ENCODE data around the gene ROBO2.

Gene ROBO2

DNA sequence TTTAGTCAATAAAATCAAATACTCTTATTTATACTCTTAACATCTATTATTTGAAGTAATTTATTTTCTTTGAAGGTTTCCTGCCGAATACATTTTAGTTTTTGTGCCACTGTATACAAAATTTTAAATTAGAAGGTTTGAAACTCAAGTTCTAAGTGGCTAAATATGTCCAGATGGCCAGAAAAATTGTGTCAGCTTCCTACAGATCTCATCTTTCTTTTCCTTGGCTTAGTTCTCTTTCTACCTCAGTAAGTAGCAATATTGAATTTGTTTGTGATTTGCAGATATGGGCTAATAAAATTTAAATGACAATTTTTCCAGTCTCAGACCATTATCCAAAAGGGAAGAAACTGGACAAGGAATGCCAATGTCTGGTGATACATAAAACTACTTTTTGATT lies 452.1 kb downstream of the ROBO2 start:
- no peak for DNase-seq (ENCODE audit: low read depth)

DNA sequence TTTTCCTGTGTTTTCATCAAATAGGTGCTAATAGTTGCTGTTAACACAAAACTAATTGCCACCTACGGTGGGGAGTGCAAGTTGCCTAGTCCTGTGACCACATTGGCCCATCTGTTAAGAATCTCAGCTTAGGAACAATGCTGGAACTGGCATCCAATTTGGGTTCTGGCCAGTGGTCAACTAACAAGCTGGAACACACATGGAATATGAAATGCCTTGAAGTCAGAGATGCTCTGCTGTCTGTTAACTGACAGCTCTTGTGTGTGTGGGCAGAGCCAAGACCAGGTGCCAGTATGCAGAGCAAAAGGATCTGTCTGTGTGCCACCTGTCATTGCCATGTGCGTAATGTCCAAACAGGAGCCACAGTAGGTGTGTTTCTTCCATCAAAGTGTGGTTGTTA lies 460.8 kb downstream of the ROBO2 start:
- no peak for DNase-seq (ENCODE audit: low read depth)

DNA sequence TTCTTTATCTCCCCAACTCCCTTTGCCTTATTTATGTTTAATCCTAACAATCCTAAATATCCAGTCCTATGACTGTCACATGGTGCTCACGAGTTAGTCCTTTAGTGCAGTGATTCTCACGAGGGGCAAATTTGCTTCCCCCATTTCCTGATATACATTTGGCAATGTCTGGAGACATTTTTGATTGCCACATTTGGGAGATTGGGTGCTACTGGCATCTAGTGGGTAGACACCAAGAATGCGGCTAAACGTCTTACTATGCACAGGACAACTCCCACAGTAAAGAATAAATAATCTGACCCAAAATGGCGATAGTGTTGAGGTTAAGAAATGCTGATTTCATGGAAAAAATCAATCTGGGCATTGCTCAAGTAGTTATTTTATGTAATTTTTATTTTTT lies 466.5 kb downstream of the ROBO2 start:
- no peak for DNase-seq (ENCODE audit: low read depth)

DNA sequence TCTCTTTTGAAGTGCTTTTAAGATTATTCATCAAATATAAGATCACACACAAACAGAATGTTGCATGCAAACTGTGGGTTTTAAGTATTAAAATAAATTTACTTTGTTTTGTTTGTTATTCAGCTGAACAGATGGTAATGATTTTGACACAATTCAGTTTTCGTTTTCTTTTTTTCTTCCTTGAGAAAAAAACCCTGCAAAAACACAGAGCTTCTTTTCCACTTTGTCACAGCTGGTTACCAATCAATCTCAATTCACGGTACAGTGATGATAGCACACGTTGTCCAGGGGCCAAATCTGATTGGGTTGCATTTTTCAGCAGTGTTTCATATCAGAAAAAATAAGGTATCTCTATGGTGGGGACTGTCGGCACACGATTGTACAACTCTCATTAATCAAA lies 473.6 kb downstream of the ROBO2 start:
- no peak for DNase-seq (ENCODE audit: low read depth)

DNA sequence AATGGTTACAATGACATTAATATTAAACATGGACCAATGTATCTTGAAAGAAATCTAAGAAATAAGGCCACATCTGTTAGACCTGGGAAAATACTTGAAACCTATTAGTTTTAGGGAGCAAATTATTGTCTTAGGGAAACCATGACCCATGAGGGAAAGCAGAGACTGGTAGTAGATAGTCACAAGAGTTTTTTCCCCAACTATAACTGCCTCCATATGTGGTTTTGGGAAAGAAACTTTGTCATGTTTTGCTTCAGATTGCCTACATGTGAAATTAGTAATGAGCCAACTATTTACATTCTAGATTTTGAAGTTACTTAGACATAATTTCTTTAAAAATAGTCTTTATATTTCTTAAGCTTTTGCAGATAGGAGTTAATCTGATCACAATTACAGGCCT lies 474.9 kb downstream of the ROBO2 start:
- no peak for DNase-seq (ENCODE audit: low read depth)

DNA sequence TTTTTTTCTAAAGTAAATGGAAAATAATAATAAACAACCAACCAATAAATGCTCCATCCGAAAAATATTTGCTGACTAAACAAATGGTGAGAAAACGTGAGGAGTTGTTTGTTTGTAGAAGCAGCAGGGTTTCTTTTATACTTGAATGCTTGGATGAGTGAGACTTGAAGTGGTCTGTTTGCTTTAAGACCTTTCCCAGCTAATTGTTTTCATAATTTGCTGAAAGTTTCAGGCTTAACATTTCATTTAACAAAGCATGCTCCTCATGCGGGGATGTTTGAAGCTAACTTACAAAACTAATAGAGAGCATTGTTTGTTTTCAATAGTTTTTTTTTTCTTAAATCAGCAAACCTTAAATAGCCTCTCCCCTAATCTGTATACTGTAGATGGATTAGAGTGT lies 484.6 kb downstream of the ROBO2 start:
- DNase-seq (ENCODE audit: low read depth) = no peak

DNA sequence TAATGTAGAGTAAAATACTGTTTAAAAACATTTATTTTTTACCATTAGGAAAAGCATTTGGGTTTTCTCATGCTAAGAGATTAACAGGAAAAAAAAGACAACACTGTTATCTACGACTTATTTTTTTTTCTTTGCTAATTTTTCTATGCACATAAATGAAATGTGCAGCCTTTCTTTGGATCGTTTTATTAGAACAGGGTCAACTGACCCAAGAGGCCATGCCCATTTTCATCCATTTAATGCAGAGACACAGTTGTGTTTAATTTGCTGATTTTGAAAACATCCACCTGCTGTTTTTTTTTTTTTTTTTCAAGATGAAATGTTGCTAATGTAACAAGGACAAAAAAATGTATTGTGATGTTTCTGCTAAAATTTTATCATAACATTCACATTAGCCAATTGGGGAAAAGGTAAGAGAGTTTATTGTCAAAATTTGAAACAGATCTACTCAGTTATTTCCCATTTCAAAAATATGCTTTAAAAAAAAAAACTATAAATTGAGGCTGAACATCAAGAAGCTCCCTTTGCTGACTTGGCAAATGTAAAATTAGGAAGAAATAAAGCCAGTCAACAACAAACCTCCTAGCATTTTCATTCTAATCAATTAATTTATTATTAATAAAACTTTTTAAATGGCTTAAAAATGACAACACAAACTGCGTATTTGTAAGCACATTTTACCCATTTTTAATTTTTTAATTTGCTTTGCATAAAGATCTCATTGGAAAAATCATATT lies 485.2 kb downstream of the ROBO2 start:
- DNase-seq (ENCODE audit: low read depth) = no peak

DNA sequence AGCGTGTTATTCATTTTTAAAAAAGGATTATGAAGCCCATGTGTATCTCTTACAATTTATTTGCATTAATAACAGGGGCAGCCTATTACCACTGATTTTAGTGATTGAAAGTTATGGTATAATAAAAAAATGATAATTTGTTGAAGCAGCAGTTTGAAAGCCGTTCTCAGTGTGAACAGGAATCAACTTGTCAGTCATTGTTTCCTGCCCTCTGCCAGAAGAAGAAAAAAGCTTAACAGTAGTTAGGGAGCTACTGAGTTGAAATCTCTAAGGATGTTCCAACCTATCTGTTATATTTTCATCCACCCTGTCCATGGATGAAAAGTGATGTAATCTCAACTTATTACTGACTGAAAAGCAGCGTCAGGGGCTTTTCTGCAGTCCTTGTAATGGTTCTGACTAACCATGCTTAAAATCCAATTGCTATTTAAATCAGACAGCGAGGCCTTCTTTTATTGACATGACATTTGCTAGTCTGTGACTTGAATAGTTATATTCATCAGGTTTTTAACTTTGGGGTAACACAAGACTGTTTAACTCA lies 486.7 kb downstream of the ROBO2 start:
- no peak for DNase-seq (ENCODE audit: low read depth)

DNA sequence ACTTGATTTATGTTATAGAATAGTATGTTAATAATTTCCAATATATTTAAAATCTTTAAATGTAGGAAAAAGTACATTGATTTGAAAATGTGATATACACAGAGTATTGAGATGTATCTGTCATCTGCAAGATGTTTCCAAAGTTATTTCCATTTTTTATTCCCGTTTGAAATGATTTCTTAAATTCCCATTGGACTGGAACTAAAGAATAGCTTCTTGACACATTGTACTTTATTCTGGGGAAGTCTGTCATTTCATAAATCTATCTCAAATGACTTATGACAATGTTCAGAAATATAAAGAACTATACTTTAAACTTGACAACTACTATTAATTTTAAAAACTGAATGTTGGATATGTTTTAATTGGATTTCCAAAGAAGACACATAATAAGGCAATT lies 489.6 kb downstream of the ROBO2 start:
- DNase-seq (ENCODE audit: low read depth) = no peak

DNA sequence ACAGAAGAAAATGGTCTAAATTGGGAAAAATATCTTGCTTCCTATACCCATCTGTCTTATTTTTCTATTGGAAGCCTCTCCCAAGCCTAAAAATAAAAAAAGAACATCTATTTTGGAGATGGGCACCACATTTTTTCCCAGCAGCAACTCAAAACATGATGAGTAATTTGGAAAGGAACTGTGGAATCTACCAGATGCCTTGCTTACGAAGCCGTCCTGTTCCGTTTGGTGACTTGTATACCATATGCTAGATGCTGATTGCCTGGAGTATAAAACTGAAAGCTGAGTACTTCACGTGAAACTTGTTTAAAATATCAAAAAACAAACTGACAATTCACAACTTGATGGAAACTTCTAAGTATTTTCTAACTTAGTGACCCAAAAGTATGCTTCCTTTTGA lies 491.0 kb downstream of the ROBO2 start:
- DNase-seq (ENCODE audit: low read depth) = no peak

DNA sequence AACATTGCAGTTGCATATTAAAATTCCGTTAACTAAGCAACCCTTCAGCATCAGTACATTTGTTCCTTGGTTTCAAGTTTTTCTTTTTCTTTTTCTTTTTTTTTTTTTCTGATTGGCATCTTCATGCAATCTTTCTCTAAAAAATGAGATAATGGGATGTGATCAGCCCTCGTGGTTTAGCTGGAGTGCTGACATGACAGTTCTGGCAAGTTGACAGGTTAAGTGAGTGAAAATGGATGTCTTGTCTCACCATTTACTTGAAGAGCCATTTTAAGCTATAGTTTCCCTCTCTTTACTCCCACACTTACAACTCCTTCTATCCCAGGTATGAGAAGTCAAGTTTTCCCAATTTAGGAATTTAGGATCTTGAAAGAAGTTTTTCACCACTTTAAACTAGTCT lies 495.2 kb downstream of the ROBO2 start:
- no peak for DNase-seq (ENCODE audit: low read depth)

DNA sequence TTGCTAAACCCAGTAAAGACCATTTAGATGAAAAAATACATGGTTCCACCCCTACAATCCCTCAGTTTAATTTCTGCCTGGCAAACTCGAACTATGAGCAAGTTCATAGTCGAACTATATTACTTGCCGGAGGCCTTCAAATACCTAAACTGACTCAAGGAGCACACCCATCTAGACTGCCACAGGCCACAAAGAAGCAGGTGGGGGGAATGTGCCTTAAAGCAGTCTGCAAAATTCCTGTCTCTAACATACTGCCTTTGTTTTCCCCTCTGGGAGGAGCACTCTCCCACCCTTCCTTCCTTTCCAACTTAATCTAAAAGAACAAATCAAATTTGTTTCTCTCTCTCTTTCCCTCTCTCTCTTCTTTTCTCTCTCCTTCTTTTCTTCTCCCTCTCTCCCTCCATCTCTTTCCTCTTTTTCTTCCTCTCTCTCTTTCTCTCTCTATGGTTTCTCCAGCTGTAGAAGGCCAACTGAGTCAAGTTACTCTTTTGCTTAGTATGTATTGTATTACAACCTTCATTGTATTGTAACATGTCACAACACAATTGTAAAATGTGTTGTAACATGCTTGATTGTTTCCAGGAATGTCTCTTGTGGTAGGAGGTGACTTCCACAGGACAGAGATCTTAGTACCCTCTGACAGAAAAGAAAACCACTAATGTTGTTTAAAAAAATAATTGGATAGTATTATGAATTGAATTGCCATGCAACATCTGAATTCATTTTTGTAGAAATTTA lies 496.3 kb downstream of the ROBO2 start:
- DNase-seq (ENCODE audit: low read depth) = no peak

DNA sequence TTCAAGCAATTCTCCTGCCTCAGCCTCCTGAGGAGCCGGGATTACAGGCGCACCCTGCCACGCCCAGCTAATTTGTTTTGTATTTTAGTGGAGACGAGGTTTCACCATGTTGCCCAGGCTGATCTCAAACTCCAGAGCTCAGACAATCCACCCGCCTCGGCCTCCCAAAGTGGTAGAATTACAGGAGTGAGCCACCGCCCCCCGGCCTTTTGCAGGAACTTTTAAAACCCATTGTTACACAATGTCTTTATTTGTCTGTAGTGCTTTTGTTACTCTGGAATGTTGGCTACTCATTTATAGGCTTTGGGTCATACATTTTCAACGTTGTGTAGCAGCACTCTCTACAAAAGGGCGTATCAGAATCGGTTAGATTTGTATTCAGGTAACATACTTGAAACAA lies 499.1 kb downstream of the ROBO2 start:
- DNase-seq (ENCODE audit: low read depth) = no peak

DNA sequence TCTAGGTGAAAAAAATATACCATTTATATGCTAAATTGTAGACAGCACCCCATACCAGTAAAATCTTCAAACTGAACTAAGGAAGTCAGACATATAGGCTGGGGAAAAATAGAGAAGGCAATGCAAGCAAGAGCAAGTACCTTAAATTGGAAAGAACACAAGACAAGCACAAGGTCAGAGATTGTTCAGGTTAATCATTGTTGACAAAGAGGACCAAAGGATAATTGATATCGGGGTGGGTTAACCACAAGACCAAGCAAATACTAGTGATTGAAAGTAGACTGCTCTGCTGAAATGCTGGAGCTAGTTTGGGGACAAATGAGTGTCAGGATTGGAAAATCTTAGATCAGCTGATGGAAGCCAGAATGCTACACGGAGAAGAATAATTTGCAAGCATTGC lies 499.8 kb downstream of the ROBO2 start:
- DNase-seq (ENCODE audit: low read depth) = no peak

DNA sequence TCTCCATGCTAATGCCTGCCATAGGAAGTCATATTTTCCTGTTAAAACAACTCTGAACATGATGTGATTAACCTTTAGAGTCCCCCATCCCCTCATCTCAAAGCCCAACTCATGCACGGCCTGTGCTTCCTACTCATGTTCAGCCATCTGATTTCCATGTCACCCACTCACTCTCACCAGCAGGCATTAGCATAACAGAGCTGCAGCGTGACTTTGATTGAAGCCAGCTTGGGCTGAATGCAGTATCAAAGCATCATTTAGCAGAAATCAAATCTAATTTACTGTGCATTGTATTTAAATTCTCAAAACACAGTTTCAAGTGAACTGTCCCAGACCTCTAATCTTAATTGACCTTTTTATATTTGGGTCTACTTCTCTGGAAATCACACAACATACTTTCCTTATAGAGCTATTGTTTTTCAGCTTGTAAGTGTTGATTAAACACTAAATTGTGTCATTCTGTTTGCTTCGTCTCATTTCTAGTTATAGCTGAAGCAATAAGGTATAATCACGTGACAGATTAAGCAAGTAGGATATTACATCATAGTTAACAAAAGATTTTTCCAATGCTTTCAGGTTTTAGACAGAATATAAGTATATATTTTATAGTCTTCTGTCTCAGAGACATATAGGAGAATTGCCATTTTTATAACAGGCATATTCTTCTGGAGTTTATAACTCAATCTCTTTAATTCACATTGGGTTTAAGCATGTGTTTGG lies 501.5 kb downstream of the ROBO2 start:
- DNase-seq (ENCODE audit: low read depth) = no peak

DNA sequence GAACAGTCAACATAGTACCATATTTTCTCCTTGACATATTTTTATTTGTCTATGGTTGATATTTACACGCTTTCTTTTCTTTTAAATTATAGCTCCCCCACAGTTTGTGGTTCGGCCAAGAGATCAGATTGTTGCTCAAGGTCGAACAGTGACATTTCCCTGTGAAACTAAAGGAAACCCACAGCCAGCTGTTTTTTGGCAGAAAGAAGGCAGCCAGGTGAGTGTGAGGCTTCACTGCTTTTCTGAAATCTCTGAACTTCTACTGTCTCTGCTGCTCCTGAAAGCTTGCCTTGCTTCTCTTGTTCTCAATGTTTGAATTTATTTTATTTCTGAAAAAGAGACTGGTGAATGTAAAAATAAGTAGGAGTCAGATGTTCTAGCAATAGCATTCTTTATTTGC lies 506.3 kb downstream of the ROBO2 start:
- no peak for DNase-seq (ENCODE audit: low read depth)

DNA sequence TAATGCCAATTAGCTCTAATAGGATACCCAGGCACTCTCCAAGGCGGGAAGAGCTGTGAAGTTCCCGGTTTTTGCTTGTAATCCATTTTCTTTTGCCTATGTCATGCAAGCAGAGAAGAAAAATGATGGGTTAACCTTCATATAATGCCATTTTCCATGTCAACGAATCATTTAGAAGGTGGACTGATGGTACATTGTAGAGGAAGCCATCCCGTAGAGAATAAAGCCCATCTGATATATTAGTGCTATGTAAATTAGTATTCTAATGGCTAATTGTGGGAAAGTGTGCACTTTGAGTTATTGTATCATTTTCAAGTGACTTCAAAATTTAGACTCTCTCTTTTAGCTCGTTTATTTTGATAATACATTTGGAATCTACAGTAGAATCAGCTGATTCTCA lies 509.1 kb downstream of the ROBO2 start:
- DNase-seq (ENCODE audit: low read depth) = no peak

DNA sequence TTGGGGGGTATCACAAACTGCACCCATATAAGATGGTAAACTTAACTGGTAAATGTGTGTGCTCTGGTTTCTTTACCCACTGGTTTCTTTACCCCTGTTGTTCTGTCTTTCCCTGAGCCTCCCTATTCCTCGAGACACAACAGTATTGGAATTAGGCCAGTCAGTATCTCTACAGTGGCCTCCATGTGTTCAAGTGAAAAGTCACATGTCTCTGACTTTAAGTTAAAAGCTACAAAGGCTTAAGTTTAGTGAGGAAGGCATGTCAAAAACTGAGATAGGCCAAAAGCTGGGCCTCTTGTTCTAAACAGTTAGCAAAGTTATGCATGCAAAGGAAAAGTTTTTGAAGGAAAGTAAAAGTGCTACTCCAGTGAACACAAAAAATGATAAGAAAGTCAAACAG lies 513.3 kb downstream of the ROBO2 start:
- no peak for DNase-seq (ENCODE audit: low read depth)

DNA sequence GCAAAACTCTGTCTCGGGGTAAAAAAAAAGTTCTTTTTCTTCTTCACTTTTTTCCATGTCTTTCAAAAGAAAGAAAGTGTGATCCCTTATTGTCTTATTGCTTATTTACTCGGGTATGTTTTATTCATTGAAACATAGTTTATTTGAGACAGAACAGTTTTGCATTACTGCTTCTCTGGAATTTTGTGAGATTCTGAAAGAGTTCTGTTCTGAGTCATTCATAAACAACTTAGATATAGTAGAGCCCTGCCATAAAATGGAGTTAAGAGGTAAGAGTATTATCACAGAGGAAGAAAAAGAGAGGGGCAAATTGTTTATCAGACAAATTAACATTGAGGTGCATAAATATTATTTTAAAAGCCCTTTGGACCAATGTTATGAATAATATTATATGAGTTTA lies 522.2 kb downstream of the ROBO2 start:
- no peak for DNase-seq (ENCODE audit: low read depth)

DNA sequence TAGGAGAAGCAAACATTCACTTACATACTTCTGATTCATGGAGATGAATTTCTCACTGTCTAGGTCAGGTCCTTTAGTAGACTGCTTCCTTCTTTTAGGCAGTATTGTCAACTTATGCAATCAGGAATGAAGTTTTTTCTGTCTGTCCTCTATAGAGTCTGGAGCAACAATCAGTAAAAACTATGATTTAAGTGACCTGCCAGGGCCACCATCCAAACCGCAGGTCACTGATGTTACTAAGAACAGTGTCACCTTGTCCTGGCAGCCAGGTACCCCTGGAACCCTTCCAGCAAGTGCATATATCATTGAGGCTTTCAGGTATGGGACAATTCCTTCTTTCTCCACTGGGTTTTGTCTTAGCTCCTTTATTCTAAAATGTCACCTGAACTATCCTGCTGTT lies 523.1 kb downstream of the ROBO2 start:
- no peak for DNase-seq (ENCODE audit: low read depth)

DNA sequence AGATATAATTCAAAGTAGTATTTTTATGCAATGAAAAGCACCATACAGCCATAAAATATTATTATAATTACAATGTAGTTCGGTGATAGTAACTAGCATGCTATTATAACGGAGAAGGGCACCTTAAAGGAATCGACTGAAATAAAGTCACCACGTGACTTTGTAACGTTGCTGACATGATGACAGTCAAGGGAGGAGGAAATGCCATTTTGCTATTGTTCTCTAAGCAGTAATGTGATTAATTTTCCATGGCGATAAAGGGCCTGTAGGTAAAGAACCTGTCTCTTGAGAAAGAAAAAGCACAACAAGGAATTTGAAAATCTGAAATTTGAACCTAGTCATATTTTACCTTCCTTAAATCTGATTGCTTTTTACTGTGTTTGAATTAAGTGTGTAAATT lies 526.2 kb downstream of the ROBO2 start:
- no peak for DNase-seq (ENCODE audit: low read depth)

DNA sequence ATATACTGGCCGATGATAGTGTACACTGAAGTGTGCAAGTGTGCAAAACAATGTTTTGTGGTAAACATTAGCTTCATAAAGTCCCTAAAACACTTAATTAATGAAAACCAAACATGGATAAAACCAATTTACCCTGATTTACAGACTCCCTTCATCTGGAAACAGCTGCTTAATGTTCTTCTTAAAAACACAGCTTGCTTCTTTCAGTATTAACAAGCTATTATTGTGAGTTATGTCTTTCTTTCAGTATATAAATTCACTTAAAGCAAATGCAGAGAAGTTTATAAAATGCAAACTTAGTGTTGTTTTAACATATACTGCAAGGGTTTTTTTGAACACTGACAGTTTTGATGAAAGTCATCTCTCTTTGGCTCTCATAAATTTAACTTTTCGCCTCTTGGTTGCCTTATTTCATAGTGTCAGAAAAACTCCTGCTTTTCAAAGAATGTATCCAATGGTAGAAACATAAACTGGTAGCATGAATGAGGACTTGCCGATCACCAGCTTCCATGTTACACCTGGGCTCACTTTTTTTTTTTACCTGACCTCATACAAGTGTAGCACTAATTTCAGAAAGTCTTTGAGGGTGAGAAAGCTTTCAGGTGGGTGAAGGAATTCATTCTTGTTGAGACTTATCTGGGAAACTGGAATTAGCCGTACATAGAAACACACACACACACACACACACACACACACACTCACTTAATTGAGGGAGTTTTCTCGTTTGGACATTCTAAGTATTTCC lies 532.2 kb downstream of the ROBO2 start:
- DNase-seq (ENCODE audit: low read depth) = no peak

Data from stimulated activated CD8-positive, alpha-beta memory T cell treated with anti-CD3 and anti-CD28 coated beads, Interleukin-12 subunit alpha, Interleukin-12 subunit beta, amount 100 ng/mL, for 4 hours (primary cell).